Activated T-cell treated with anti-CD3 and anti-CD28 coated beads for 48 hours (primary cell): ENCODE measurements around the gene AOAH.
"Not testable (repeated sequence)": the region's sequence is repeated elsewhere in the genome, so short reads cannot be mapped to it uniquely, and the experiment has no call there.

Experiments used
- DNase-seq: peaks from one replicate; pipeline ENCODE4 v3.0.0-alpha.2; 2020; ENCODE audit warnings: low read depth

The AOAH gene

DNA sequence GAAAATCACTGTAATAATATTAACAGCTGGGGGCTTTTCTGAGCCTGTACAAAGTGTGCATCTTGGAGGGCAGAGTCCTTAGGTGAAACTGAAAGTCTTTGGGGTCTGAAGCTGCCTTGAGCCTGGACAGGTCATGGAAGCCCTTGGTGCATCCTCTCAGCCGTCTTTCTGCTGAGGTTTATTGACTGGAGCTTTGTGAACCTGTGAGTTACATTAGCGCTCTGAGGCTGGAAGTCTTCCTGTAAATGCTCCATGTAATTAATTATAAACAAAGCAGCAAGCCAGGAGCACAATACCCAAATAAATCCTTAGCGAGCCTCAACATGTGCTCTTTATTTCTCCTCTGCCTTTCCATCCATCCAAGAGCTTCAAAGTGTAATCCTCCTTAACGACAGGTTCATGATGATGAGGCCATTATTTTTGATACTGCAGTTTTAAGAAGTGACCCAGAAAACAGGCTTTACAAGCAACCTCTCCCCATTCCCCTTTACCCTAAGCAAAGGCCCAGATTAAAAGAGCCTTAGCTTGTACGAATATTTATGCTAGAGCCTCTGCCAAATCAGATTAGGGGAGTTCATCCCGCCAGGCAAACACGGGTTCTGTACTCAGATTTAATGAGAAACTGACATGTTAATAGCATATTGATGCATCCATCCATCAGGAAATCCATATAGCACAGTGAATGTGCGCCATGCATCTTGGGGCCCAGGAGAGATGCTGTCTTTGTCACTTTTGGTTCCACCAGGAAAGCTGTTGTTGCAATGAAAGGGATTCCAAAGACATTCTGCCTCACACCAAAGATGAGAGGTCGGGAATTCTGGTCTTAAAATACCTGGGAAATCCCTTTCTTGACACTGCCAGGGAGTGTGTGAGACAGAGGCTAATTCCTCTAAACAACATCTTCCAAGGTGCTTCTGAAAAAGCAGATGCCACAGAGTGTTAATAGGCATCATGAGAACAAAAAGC is 216.5 kb downstream of the AOAH start:
- DNase-seq: no peak

GRCh38 chr7:36506820-36507219 is 217.5 kb downstream of the AOAH start:
- no peak for DNase-seq

DNA sequence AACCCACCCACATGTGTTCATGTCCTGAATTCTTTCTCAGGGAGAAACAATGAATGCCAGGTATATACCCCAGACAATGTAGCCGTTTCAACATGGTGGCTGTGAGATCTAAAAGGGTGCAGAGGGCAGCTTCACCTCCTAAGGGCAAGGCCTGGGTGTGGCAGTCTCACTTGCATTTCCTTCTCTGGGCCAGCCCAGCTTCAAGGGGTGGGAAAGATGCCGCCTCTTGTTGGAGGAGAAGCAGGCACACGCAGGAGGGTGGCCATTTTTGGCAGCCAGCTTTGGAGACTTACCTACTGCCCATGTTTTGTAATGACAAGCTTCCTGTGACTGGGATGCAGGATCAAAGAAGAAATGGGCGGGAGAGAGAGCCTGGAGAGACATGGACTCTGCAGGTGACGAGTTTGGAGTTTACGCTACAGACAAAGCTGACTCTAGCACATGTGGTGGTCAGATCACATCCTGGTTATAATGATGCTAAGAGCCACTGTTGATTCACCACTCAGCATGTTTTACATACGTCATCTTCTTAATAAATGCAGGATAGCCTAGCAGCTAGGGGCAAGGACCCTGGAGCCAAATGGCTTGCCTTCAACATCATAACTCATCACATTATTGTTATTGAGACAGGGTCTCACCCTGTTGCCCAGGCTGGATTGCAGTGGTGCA is 218.0 kb downstream of the AOAH start:
- DNase-seq: no peak

GRCh38 chr7:36504617-36505016 is 219.7 kb downstream of the AOAH start:
- DNase-seq: not testable (repeated sequence)

DNA sequence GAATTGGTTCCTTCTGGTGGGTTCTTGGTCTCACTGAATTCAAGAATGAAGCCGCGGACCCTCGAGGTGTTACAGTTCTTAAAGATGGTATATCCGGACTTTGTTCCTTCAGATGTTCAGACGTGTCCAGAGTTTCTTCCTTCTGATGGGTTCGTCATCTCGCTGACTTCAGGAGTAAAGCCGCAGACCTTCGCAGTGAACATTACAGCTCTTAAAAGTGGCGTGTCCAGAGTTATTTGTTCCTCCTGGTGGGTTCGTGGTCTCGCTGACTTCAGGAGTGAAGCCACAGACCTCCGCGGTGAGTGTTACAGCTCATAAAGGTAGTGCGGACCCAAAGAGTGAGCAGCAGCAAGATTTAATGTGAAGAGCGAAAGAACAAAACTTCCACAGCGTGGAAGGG is 220.1 kb downstream of the AOAH start:
- not testable (repeated sequence) for DNase-seq

- no peak for DNase-seq
Observed at GRCh38 chr7:36497775-36498174, 226.5 kb downstream of the AOAH start.

- DNase-seq: not testable (repeated sequence)
Observed at GRCh38 chr7:36497176-36497575, 227.1 kb downstream of the AOAH start.

DNA sequence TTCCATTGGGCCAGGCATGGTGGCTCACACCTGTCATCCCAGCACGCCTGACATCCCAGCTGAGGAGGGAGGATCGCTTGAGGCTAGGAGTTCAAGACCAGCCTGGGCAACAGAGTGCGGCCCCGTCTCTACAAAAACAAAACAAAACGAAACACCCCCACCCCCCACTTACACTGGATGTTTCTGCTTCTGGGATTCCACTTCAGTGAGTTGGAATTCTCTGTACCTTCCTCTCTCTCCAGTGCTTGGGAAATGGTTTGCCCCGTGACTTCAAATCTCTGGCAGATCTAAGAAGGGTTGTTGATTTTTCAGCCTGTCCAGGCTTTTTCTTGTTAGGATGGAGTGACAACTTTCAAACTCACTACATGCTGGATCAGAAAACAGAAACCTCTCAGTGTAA is 227.7 kb downstream of the AOAH start:
- DNase-seq: no peak

- no peak for DNase-seq
Observed at GRCh38 chr7:36491317-36491716, 233.0 kb downstream of the AOAH start.

DNA sequence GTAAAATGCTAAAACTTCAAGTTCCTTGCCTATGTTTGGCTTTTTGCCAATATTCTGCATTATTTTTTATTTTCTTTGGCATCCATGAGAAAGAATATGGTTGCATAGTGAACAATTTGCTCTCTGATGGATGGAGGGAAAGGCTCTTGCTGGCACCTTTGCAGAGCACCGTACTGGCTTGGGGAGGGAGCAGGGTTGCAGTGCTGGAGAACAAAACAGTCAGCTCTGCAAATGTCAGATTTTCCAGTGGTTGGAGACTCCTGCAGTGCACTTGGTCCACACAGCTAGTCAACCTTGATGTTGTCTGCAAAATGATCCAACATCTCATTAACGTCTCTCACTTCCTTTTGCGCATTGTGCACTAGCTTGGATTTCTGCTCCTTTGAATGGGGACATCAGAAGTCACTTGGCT is 233.9 kb downstream of the AOAH start:
- no peak for DNase-seq

GRCh38 chr7:36488672-36489071 is 235.6 kb downstream of the AOAH start:
- not testable (repeated sequence) for DNase-seq

DNA sequence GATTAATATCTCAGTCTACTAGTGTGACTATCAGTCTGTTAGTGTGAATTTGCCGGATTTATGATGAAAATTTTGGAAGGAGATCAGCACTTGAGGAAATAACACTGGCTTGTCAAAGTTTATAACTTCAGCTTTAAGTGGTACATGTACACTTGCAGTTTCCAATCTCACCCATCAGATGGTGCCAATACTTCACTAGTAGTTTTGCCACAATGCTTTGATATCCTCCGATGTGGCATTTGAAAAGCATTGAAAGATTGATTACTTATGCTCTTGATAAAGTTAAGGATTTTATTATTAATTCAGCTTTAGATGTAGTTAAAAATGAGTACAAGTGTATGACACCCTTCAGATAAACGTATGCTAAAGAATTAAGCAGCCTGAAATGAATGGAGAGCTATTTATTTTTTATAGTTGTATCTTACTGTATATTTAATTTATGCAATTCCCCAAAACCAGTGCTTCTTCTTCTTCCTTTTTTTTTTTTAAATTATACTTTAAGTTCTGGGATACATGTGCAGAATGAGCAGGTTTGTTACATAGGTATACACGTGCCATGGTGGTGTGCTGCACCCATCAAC is 236.4 kb downstream of the AOAH start:
- DNase-seq: no peak

GRCh38 chr7:36486336-36486735 is 238.0 kb downstream of the AOAH start:
- DNase-seq: no peak

GRCh38 chr7:36484265-36484664 is 240.0 kb downstream of the AOAH start:
- no peak for DNase-seq

DNA sequence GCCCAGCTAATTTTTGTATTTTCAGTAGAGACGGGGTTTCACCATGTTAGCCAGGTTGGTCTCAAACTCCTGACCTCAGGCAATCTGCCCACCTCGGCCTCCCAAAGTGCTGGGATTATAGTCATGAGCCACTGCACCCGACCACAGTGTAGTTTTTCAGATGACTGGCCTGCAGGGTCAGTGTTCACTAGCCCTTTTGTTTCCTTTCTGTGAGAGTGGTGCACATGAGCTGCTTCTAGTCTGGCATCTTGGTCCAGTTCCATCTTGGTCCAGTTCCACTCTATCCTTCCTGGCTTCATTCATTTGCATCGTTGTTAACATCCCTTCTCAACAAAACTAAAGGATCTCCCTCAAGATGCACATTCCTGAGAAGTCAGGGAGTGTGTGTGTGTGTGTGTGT is 240.4 kb downstream of the AOAH start:
- not testable (repeated sequence) for DNase-seq

- no peak for DNase-seq
Observed at GRCh38 chr7:36478745-36479144, 245.5 kb downstream of the AOAH start.

DNA sequence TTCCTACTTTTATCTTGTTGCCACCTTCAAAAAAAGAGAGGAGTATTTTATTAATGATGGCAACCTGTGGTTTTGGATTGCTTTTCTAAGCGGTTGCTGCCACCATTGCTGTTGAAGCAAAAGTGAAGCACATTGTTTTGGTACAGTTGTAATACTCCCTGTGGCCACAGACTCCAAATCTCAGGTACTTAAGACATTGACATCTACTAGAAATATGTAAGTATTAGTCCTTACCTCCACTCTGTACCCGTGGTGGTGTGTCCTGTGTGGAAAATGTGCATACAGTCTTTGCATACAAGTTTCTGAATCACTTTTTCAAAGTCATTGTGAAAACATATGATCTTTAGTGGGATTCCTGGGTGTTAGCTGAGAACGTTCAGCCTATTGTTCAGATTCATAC is 248.9 kb downstream of the AOAH start:
- peak; percentile 4 for DNase-seq

- DNase-seq: no peak
Observed at GRCh38 chr7:36475011-36475342, 249.3 kb downstream of the AOAH start.

DNA sequence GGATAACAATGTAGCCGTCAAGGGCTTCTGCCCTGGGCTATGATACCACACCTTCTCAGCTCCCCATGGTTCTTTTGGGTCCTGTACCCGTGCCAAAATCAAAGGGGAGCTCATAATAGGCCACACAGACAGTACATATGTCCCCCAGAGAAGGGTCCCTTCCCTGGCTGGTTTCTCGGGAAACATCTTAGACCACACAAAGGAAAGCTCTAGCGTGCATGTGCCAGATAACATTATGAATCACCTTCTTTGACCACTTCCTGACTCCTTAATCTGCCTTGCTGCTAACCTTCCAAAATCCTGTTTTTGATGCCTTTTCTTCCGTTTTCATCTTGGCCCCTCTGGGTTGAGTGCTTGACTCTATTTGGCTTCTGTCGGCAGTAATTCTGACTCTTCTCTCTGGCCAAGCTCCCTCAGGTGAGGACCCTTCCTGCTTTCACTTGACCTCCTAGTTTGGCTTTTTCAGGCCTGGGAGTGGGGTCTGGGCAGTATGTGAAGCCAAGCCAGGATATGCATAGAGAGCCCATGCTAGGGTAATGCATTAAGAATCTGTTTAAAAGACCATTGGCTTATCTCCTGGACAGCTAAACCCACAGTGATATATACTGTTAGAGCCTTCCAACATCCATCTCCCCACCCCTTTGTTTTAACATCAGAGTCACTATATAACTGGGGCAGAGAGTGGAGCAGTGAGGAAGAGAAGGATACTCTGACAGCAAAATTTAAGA is 249.8 kb downstream of the AOAH start:
- DNase-seq: no peak

- peak; percentile 38 for DNase-seq
Observed at GRCh38 chr7:36473454-36474282, 250.6 kb downstream of the AOAH start.

GRCh38 chr7:36472141-36472729 is 252.1 kb downstream of the AOAH start:
- no peak for DNase-seq
